ENCODE data around the gene NDEL1. TPM values are rescaled to one million over a fixed set of nuclear protein-coding genes. Genes with fewer than 3 reads are reported as not detected.
A peak's percentile ranks its signal among the peaks of the same experiment; 100 is the strongest.

Gene NDEL1
- total RNA-seq, 1 donor from 2014 or later, result 72.4 TPM

- Mint-ChIP-seq H3K36me3 (ENCODE audit: low read depth) (peaks cover 36% of the 10 kb centered on the region), H3K27ac (no peak overlapping the region), H3K9me3 (peaks cover 2% of the 10 kb centered on the region), H3K27me3 (ENCODE audit: insufficient read depth) (no peaks in the 10 kb centered on the region), H3K4me1 (ENCODE audit: low read depth) (no peaks in the 10 kb centered on the region), H3K4me3 (no peak overlapping the region)
- DNase-seq (ENCODE audit: low spot score), result no peak
- intact Hi-C loops (cut with micrococcal nuclease), result no loop called here
Measured at GRCh38 chr17:8477715-8478441, 42.2 kb downstream of the NDEL1 start.

GRCh38 chr17:8479431-8479947 is 43.8 kb downstream of the NDEL1 start:
- peaks cover 10% of the 10 kb centered on the region for H3K9me3 Mint-ChIP-seq
- no peak overlapping the region for H3K4me3 Mint-ChIP-seq
- no peak overlapping the region for H3K27ac Mint-ChIP-seq
- no peaks in the 10 kb centered on the region for H3K4me1 Mint-ChIP-seq (ENCODE audit: low read depth)
- H3K27me3 Mint-ChIP-seq (ENCODE audit: insufficient read depth), result no peaks in the 10 kb centered on the region
- peaks cover 36% of the 10 kb centered on the region for H3K36me3 Mint-ChIP-seq (ENCODE audit: low read depth)
- intact Hi-C loops (cut with micrococcal nuclease), result no loop called here
- DNase-seq (ENCODE audit: low spot score), result no peak

GRCh38 chr17:8480011-8480976 is 44.6 kb downstream of the NDEL1 start:
- H3K36me3 Mint-ChIP-seq (ENCODE audit: low read depth), result peaks cover 37% of the 10 kb centered on the region
- no peaks in the 10 kb centered on the region for H3K4me1 Mint-ChIP-seq (ENCODE audit: low read depth)
- no peak for DNase-seq (ENCODE audit: low spot score)
- intact Hi-C loops (cut with micrococcal nuclease), result no loop called here
- no peaks in the 10 kb centered on the region for H3K27me3 Mint-ChIP-seq (ENCODE audit: insufficient read depth)
- H3K9me3 Mint-ChIP-seq, result peaks cover 16% of the 10 kb centered on the region
- no peak overlapping the region for H3K4me3 Mint-ChIP-seq
- H3K27ac Mint-ChIP-seq, result peak overlapping the region; percentile 34

DNA sequence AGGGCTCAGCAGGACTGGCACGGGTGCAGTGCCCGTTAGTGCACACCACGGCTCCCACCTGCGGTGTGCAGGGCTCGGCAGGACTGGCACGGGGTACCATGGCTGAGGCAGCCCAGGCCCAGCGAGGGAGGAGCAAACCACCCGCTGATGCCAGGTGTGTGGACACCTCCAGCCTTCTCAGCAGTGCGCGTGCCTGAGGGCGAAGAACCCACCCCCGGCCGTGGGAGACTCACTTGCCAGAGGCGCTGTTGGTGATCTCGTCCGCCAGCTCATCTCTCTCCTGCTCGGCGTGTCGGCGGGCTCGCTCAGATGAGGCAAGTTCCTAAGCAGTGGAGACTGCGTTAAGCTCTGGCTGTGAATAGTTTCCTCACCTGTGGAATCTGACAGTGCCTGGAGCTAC is 45.4 kb downstream of the NDEL1 start:
- intact Hi-C loops (cut with micrococcal nuclease), result no loop called here
- Mint-ChIP-seq H3K27me3 (ENCODE audit: insufficient read depth) (no peaks in the 10 kb centered on the region), H3K27ac (no peak overlapping the region), H3K4me3 (no peak overlapping the region), H3K4me1 (ENCODE audit: low read depth) (no peaks in the 10 kb centered on the region), H3K36me3 (ENCODE audit: low read depth) (peaks cover 37% of the 10 kb centered on the region), H3K9me3 (peaks cover 16% of the 10 kb centered on the region)
- no peak for DNase-seq (ENCODE audit: low spot score)

DNA sequence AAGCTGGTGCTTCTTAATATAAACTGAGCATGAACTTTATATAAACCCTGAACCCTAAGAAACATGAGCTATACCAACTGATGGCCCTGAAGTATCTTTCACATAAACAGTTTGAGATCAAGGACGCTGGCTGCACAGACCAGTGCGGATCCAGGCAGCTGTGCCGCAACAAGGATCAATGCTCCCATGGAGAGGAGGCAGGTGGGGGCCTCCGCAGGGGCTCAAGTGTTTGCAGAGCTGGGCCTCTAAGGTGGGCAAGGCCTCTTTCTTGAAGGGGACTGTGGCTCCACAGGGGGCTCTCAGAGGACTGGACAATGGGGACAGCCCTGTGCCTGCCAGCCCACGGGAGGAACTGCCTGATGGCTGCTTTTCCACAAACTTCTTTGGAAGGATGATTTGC is 46.0 kb downstream of the NDEL1 start:
- intact Hi-C loops (cut with micrococcal nuclease), result no loop called here
- Mint-ChIP-seq H3K36me3 (ENCODE audit: low read depth) (peaks cover 37% of the 10 kb centered on the region), H3K4me1 (ENCODE audit: low read depth) (no peaks in the 10 kb centered on the region), H3K27me3 (ENCODE audit: insufficient read depth) (no peaks in the 10 kb centered on the region), H3K27ac (no peak overlapping the region), H3K9me3 (peaks cover 16% of the 10 kb centered on the region), H3K4me3 (no peak overlapping the region)
- DNase-seq (ENCODE audit: low spot score), result no peak

- no peak for DNase-seq (ENCODE audit: low spot score)
- Mint-ChIP-seq H3K4me3 (no peak overlapping the region), H3K4me1 (ENCODE audit: low read depth) (no peaks in the 10 kb centered on the region), H3K9me3 (peaks cover 16% of the 10 kb centered on the region), H3K27me3 (ENCODE audit: insufficient read depth) (no peaks in the 10 kb centered on the region), H3K36me3 (ENCODE audit: low read depth) (peaks cover 37% of the 10 kb centered on the region), H3K27ac (no peak overlapping the region)
- intact Hi-C loops (cut with micrococcal nuclease), result no loop called here
Measured at GRCh38 chr17:8482546-8482945, 46.9 kb downstream of the NDEL1 start.

DNA sequence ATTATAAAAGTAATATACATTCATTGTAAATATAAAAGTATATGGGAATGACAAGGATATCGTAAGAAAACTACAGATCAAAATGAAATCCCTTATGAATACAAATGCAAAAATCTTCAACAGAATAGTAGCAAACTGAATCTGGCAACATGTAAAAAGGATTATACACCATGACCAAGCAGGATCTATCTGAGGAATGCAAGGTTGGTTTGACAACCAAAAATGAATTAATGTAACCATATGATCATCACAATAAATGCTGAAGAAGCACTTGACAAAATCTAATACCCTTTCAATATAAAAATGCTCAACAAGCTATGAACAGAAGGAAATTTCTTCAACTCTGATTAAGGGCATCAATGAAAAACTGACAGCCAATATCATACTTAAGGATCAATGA is 48.8 kb downstream of the NDEL1 start:
- no peaks in the 10 kb centered on the region for H3K27me3 Mint-ChIP-seq (ENCODE audit: insufficient read depth)
- intact Hi-C loops (cut with micrococcal nuclease), result no loop called here
- no peak overlapping the region for H3K27ac Mint-ChIP-seq
- H3K4me1 Mint-ChIP-seq (ENCODE audit: low read depth), result no peaks in the 10 kb centered on the region
- H3K4me3 Mint-ChIP-seq, result no peak overlapping the region
- DNase-seq (ENCODE audit: low spot score), result no peak
- H3K9me3 Mint-ChIP-seq, result peaks cover 16% of the 10 kb centered on the region
- H3K36me3 Mint-ChIP-seq (ENCODE audit: low read depth), result peaks cover 34% of the 10 kb centered on the region

- DNase-seq (ENCODE audit: low spot score), result no peak
- H3K4me3 Mint-ChIP-seq, result no peak overlapping the region
- intact Hi-C loops (cut with micrococcal nuclease), result no loop called here
- no peaks in the 10 kb centered on the region for H3K4me1 Mint-ChIP-seq (ENCODE audit: low read depth)
- no peaks in the 10 kb centered on the region for H3K27me3 Mint-ChIP-seq (ENCODE audit: insufficient read depth)
- peaks cover 16% of the 10 kb centered on the region for H3K9me3 Mint-ChIP-seq
- H3K36me3 Mint-ChIP-seq (ENCODE audit: low read depth), result peaks cover 36% of the 10 kb centered on the region
- H3K27ac Mint-ChIP-seq, result no peak overlapping the region
Measured at GRCh38 chr17:8485491-8485890, 49.8 kb downstream of the NDEL1 start.

DNA sequence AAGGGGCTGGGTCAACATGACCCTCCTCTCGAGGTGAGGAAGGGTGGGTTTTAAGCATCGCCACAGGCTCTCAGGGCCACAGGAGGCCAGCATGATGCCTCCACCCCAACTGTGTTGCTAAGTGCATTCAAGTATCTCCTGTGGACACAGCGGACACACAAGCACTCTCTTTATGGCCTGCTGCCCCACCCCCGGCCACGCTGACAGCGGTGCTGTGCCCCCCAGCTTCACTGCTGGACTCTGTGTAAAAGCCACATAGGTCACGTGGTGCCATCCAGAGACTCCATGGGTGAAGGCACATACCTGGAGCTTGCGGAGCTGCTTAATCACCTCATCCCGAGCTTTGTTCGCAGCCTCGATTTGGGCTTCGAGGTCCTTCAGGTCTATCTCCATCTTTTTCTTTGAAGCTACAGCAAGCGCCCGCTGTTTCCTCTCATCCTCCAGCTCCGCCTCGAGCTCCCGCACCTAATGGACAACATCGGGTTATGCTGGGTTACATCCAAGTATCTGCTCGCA is 51.5 kb downstream of the NDEL1 start:
- DNase-seq (ENCODE audit: low spot score), result no peak
- intact Hi-C loops (cut with micrococcal nuclease), result no loop called here
- Mint-ChIP-seq H3K27me3 (ENCODE audit: insufficient read depth) (no peaks in the 10 kb centered on the region), H3K9me3 (peaks cover 16% of the 10 kb centered on the region), H3K27ac (no peak overlapping the region), H3K4me1 (ENCODE audit: low read depth) (no peaks in the 10 kb centered on the region), H3K4me3 (no peak overlapping the region), H3K36me3 (ENCODE audit: low read depth) (peaks cover 28% of the 10 kb centered on the region)

- peaks cover 23% of the 10 kb centered on the region for H3K36me3 Mint-ChIP-seq (ENCODE audit: low read depth)
- intact Hi-C loops (cut with micrococcal nuclease), result no loop called here
Measured at GRCh38 chr17:8487743-8488142, 52.1 kb downstream of the NDEL1 start.

DNA sequence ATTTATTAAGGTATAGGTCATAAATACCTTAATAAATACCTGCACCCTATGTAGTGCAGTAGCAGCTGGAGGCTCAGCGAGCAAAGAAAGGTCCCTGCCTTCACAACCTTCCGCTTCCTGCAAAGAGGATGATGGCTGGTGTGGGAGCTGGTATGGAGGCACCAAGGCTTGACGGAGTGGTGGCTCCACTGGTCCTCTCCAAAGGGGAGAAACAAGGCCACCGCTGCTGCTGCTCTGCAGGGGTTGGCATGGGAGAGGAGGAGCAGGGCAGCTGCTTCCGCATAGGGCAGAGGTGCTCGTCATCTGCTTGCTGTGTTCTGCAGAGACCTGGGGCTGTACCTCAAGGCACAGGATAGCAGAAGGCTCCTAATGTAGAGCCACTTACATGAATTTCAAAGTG is 52.8 kb downstream of the NDEL1 start:
- DNase-seq (ENCODE audit: low spot score), result no peak
- Mint-ChIP-seq H3K27me3 (ENCODE audit: insufficient read depth) (no peaks in the 10 kb centered on the region), H3K36me3 (ENCODE audit: low read depth) (peaks cover 16% of the 10 kb centered on the region), H3K4me1 (ENCODE audit: low read depth) (no peaks in the 10 kb centered on the region), H3K9me3 (peaks cover 8% of the 10 kb centered on the region), H3K4me3 (no peak overlapping the region), H3K27ac (no peak overlapping the region)
- intact Hi-C loops (cut with micrococcal nuclease), result no loop called here

More at GRCh38 chr17:8487743-8488142, 52.1 kb downstream of the NDEL1 start:
- H3K9me3 Mint-ChIP-seq, result peaks cover 15% of the 10 kb centered on the region
- no peak overlapping the region for H3K27ac Mint-ChIP-seq
- H3K4me1 Mint-ChIP-seq (ENCODE audit: low read depth), result no peaks in the 10 kb centered on the region
- no peak overlapping the region for H3K4me3 Mint-ChIP-seq
- no peak for DNase-seq (ENCODE audit: low spot score)
- H3K27me3 Mint-ChIP-seq (ENCODE audit: insufficient read depth), result no peaks in the 10 kb centered on the region

DNA sequence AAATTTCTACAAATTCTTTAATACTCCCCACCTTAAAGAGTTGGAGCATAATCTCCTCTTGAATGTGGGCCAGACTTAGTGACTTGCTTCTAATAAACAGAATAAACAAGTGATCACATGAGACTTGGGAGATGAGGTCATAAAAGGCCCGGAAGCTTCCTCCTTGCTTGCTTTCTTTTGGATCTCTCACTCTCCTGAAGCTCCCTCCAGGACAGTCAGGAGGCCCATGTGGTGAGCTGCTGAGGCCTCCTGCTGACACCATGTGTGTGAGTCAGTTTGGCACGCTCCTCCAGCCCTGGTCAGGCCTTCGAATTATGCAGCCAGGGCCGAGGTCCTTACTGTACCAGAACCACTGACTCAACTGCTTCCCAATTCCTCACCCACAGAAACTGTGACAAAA is 53.2 kb downstream of the NDEL1 start:
- H3K4me3 Mint-ChIP-seq, result no peak overlapping the region
- no peak overlapping the region for H3K27ac Mint-ChIP-seq
- DNase-seq (ENCODE audit: low spot score), result no peak
- H3K4me1 Mint-ChIP-seq (ENCODE audit: low read depth), result no peaks in the 10 kb centered on the region
- intact Hi-C loops (cut with micrococcal nuclease), result no loop called here
- no peaks in the 10 kb centered on the region for H3K27me3 Mint-ChIP-seq (ENCODE audit: insufficient read depth)
- peaks cover 13% of the 10 kb centered on the region for H3K36me3 Mint-ChIP-seq (ENCODE audit: low read depth)
- H3K9me3 Mint-ChIP-seq, result peaks cover 7% of the 10 kb centered on the region

DNA sequence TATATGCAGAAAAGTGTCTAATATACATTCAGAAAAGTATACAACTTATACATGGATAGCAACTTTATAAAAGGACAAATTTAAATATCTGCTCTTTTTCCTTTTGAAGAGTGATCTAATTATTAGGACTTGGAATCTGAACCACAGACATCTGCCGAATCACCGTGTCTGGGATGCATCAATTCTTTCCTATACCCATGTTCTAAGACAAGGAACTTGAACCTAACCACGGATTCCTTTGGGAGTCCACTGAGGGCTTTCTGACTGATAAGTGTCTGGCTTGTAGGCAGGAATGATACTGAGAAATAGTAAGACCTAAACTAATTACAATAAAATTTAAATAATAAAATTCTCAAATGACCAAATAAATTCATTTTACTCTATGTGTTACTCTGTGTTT is 54.2 kb downstream of the NDEL1 start:
- Mint-ChIP-seq H3K36me3 (ENCODE audit: low read depth) (peaks cover 8% of the 10 kb centered on the region), H3K9me3 (peaks cover 2% of the 10 kb centered on the region), H3K4me1 (ENCODE audit: low read depth) (no peaks in the 10 kb centered on the region), H3K4me3 (no peak overlapping the region), H3K27ac (no peak overlapping the region), H3K27me3 (ENCODE audit: insufficient read depth) (no peaks in the 10 kb centered on the region)
- no peak for DNase-seq (ENCODE audit: low spot score)
- intact Hi-C loops (cut with micrococcal nuclease), result no loop called here
